G401 (cell line): Measurements from ENCODE around the gene OGG1. TPM values are rescaled to one million over a fixed set of nuclear protein-coding genes. Genes with fewer than 3 reads are reported as not detected.
A peak's percentile ranks its signal among the peaks of the same experiment; 100 is the strongest.

Source experiments
- DNase-seq: peaks from one replicate; pipeline ENCODE4 v3.0.0-alpha.2; 2015; ENCODE audit warnings: low spot score
- in situ Hi-C: cut with HindIII; loops from 2 replicates; pipeline ENCODE4 v1.10.0; 2016; ENCODE audit warnings: low sequenced_read_pairs, mixed read lengths
- total RNA-seq: library from RNA; depleted of rRNA; stranded (reverse); fragments of >200 nt; shearing (Covaris generic); gene quantifications from 2 replicates; pipeline ENCODE4 v1.2.3, GENCODE V29; 2014

OGG1 gene
- total RNA-seq, 1 experiment from 2014 or later: 35.3 TPM

GRCh38 chr3:9725775-9726515 lies 23.8 kb upstream of the OGG1 start:
- DNase-seq: no peak
- in situ Hi-C loops: no loop called here

- in situ Hi-C loops: no loop called here
- no peak for DNase-seq
These were observed 22.6 kb upstream of the OGG1 start for GRCh38 chr3:9727041-9727595.

- in situ Hi-C loops: no loop called here
- no peak for DNase-seq
These were observed 22.0 kb upstream of the OGG1 start for GRCh38 chr3:9727743-9728142.

- in situ Hi-C loops: no loop called here
- no peak for DNase-seq
These were observed 20.3 kb upstream of the OGG1 start for GRCh38 chr3:9729419-9729818.

- DNase-seq: no peak
- in situ Hi-C loops: no loop called here
These were observed 19.0 kb upstream of the OGG1 start for GRCh38 chr3:9730657-9731205.

GRCh38 chr3:9731206-9732079 lies 18.3 kb upstream of the OGG1 start, which contains the start of gene BRPF1:
Gene BRPF1 (plus strand): TSS chr3:9731735. CDS start chr3:9734141, 2,406 bp downstream.
- in situ Hi-C loops: no loop called here
- DNase-seq: peak; percentile 99

- no peak for DNase-seq
- in situ Hi-C loops: no loop called here
These were observed 17.5 kb upstream of the OGG1 start for GRCh38 chr3:9732080-9732739.

- peak; percentile 48 for DNase-seq
- in situ Hi-C loops: no loop called here
These were observed 17.0 kb upstream of the OGG1 start for GRCh38 chr3:9732740-9733115.

- in situ Hi-C loops: no loop called here
- peak; percentile 21 for DNase-seq
These were observed 12.9 kb upstream of the OGG1 start for GRCh38 chr3:9736831-9737230.

GRCh38 chr3:9739181-9739580 lies 10.6 kb upstream of the OGG1 start:
- no peak for DNase-seq
- in situ Hi-C loops: no loop called here

- no peak for DNase-seq
- in situ Hi-C loops: no loop called here
These were observed 7.2 kb upstream of the OGG1 start for GRCh38 chr3:9742560-9742959.

- no peak for DNase-seq
- in situ Hi-C loops: no loop called here
These were observed 6.2 kb upstream of the OGG1 start for GRCh38 chr3:9743548-9743947.

GRCh38 chr3:9744162-9744561 lies 5.6 kb upstream of the OGG1 start:
- no peak for DNase-seq
- in situ Hi-C loops: no loop called here

- no peak for DNase-seq
- in situ Hi-C loops: no loop called here
These were observed 4.2 kb upstream of the OGG1 start for GRCh38 chr3:9745521-9745920.

GRCh38 chr3:9746330-9746729 lies 3.4 kb upstream of the OGG1 start:
- in situ Hi-C loops: no loop called here
- no peak for DNase-seq

- no peak for DNase-seq
- in situ Hi-C loops: no loop called here
These were observed 2.5 kb upstream of the OGG1 start for GRCh38 chr3:9747267-9747666.

- in situ Hi-C loops: no loop called here
- DNase-seq: no peak
These were observed 1.7 kb upstream of the OGG1 start for GRCh38 chr3:9748031-9748430.

GRCh38 chr3:9749296-9749644 lies 482 bp upstream of the OGG1 start:
- in situ Hi-C loops: no loop called here
- DNase-seq: no peak

GRCh38 chr3:9750556-9751411 lies 1.0 kb downstream of the OGG1 start:
- no peak for DNase-seq
- in situ Hi-C loops: no loop called here
